GM18858 (cell line): ENCODE results near the gene ZDHHC6.
"Not testable (repeated sequence)": the region's sequence is repeated elsewhere in the genome, so short reads cannot be mapped to it uniquely, and the experiment has no call there.

Source experiments
- ATAC-seq: cut with Tn5 transposase; IDR thresholded peaks from one replicate; pipeline ENCODE4 v1.9.1; 2021; ENCODE audit not compliant: unreplicated experiment

Gene ZDHHC6

DNA sequence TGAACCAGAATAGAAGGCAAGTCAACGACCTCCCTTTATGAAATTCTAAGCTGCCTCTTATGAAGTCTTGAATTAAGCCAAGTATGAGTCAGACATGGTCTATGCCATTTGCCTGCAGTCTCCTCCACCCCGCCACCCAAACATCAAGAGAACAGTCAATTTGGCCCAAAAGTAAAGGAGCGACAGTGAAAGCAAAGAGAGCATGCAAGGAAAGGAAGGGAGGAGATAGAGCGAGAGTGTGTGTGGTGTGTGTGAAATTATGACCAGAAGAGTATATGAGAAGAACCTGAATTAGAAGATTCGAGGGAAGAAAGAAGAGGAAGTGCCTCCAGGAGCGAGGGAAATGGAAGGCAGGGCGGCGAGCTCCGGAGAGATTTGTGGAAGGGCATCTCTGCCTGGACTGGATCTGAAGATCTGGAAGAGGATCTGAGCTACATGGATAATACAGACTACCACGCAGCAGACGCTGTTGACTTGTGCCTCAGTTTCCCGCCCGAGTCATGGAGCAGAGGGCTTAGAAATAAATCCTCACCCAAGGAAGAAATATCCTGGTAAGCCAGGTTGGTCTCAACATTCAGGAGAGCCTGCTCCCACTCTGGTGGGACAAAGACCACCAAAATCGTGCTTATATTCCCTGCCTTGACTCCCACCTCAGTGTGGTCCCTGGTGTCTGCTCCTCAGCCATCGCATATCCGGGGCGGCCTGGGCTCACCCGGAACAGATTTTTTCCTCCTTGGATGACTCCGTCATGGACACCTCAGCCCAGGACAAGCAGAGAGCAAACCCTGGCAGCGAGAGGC, 459 bp downstream of the ZDHHC6 start:
- no peak for ATAC-seq

DNA sequence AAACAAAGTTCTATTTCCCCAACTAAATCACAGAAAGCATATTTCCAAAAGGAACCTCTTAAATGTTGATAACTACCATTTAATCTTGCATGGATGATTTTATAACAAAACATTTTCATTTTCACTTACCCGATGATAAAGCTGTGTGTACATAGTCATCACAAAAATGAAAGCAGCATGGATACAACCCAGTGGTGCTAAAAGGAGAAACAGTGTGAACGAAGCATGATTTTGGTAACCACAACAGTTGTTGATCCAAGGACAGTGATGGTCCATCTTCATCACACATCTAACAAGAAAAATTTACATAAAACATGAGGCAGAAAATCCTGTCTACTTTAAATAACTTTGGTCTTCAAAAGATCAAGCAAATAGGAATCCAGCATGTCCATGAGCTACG, 4.7 kb downstream of the ZDHHC6 start:
- peak; percentile 35 for ATAC-seq

DNA sequence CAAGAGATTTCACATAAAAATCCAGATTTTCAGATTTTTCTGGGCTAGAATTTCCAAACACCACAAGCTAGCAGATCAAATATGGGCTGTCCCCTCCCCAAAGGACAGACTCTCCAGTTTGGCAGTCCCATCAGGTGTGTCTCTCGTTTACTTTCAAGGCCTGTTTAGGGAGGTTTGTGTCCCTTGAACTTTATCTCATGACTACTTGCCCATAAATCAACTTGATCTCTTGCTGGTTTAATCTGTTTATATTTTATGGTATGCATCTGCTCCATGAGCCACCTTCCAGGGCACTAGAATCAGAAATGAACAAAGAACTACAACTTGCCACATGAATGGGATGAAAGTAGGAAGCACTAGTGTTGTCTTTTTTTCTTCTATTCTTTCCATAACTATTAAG, 5.2 kb downstream of the ZDHHC6 start:
- no peak for ATAC-seq

DNA sequence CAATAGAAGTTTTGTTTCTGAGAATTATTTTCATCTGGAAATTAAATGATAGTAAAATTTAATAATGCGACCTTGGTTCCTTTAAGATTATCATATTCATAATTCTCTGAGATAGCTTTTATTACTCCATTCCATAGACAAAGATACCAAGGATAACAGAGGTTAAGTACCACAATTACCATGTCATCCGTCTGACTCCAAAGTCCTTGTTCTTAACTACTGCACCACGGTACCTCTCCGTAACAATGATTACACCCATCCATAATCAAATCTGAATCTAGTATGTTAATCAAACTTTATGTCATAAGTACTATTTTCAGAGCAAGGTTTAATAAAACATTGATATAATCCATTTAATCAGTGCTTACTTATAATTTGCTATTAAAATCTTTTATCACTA, 8.4 kb downstream of the ZDHHC6 start:
- ATAC-seq = no peak

DNA sequence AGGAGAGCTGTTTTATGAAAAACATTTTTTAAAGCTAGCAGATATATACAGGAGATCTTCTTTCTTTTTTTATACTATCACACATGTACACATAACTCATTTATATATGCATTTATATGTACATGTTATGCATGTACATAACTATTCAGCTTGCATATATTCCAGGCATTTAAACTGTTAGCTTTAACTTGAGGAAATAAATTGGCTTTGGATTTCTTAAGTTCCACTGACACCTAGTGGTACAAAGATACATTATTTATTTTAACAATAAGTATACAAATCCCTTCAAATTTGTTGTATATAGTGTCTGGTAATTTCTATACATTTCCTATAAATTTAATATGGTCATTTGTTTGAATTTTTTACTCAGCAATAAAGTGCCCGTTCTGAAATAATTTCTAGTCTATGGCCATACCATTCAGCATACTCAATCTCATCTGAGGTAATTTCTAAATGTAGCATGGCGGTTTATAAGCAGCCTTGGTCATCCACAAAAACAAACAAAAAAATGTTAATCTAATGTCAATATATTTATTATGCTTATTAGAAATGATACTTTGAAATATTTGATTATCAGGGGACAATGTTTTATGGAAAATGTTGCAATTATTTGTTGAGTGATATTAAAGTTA, 11.6 kb downstream of the ZDHHC6 start:
- no peak for ATAC-seq

DNA sequence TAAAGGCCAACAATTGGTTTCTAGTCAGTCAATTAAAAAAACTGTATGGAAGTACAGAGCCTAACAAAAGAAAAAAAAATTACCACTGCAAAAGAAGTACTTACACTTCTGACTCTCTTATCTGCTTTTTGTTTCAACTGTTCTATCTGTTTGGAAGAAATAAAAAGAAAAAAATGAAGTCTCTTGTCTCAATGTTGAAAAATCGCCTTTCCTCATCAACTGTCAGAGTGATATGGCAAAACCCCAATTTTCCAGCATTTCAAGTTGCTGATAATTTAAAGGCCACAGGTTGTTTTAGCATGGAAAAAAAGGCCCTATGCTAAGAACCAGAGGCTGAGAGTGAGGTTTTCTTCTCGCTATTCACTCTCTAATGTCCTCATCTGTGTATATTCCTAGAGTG, 13.6 kb downstream of the ZDHHC6 start:
- no peak for ATAC-seq

DNA sequence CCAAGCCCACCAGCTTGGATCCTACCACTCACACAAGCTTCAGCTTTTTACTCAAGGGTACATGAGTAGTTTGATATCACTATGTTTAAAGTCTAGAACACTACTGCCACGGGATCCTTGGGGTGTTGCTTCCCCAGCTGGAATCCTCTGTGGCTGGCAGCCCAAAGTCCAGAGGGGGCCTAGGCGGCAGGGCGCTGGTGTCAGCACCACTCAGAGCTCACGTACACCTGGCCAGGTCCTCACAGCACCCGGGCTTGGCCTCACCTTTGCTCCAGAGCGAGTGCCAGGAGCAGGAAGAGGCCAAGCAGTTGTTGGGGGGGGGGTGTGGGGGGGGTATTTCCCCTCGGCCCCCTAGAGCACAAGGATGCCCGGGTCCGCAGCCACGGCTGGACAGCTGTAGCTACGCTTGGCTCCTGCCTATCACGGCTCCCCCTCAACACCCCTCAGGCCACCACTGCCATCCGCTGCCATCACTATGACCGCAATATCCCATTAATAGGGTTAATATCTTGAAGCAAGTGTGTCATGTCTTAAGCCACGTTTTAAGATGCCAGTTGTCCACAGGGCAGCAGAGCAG, 17.0 kb downstream of the ZDHHC6 start:
- ATAC-seq = no peak

DNA sequence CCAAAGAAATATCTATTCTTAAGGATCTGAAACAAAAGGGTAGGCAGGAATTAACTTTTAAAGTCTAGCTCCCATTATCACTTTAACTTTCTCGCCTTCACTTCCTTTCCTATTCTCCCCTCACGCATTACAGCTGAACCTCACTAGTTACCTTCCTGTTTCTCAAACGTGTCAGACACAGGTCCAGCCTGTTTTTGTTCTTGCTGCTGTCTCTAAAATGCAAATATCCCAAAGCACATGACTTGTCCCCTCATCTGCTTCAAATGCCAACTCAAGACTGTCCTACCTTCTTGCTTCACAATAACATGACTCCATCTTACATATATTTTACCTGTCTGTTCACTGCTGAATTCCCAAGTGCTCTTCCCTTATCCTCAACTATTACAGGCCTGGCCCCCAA, 17.6 kb downstream of the ZDHHC6 start:
- ATAC-seq = no peak

DNA sequence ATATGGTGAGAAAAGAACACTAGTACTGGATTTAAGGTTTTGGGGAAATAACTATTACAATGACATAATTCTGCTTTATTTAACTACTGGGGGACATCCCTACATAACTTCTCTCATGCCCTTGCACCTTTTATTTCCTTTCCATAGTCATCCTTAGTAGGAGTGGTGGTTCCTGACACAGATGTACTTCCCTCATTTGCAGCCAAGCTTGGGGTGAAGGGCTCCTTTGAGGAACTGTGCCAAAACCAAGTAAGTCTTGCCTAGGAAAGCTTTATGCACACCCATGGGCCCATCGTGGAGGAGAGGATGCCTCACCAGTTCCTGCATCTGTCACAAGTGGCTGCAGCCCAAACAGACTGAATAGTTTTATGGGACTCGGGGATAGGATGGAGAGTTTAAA, 20.6 kb downstream of the ZDHHC6 start:
- no peak for ATAC-seq

DNA sequence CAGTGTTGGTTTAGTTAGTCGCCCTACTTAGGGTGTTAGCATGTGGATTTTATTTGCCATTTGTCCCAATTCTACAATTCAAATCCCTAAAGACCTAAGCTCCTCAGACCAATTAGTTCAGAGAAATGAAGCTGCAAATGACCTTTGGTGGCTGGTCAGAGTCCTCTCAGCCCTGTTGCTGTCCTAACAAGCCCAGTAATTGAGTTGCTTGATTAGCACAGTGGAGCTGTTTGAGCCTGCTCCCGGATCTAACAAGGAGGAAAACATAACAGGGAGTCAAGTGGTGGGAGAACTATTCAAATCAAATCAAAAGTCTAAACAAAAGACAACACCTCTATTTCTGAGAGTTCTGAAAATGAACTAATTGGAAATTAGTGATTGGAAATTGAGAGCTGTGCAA, 22.1 kb downstream of the ZDHHC6 start:
- ATAC-seq = no peak

DNA sequence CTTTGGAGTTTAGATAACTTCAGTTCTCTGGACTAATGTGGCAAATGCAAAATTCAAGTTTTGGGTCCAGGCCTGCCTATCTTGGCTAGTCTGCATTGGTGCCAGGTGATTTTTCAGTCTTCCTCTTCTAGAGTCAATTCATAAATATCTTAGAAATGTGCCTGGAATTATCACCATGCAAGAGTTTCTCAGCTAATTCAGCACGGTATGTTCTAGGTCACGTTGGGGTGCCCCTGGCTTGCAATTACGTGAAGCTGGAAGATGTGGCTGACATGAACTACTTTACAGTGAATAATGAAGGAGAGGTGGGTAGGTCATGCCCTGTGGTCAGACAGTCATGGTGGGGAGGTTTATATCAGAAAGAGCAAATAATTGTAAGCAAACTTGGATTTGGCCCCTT, 25.0 kb downstream of the ZDHHC6 start:
- ATAC-seq = no peak

DNA sequence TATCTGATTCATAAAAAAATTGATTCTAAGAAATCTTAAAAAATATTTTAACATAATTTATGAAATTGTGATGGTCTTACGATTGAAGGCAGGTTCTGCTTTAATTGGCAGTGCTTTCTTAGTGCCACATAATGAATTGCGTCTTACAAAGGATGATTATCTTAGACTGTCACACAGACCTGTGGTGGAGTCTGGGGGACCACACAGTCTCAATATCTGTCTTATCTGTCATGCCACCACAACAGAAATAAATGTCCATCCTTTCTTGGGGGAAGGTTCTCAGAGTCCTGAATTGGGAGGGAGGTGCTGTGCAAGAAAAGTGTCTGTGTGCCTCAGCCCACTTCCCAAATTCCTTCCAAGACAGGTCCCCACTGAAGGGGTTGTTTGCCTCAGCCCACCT, 34.0 kb downstream of the ZDHHC6 start:
- ATAC-seq = no peak

DNA sequence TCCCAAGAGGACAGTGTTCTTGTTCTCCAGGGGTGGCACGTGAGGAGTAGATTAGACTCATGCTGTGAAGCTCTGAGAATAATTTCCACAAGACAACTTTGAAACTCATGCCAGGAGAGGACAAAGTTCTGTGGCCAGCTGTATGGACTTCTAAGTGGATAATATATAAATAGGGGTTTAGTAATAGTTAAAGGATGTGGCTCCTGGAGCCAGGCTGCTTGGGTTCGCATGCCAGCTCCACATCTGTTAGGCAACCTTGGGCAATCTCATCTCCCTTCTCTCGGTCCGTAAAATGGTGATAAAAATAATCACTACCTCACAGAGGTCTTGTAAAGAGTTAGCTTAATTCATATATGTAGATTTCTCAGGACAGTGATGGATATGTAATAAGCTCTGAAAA, 37.0 kb downstream of the ZDHHC6 start:
- ATAC-seq = no peak

DNA sequence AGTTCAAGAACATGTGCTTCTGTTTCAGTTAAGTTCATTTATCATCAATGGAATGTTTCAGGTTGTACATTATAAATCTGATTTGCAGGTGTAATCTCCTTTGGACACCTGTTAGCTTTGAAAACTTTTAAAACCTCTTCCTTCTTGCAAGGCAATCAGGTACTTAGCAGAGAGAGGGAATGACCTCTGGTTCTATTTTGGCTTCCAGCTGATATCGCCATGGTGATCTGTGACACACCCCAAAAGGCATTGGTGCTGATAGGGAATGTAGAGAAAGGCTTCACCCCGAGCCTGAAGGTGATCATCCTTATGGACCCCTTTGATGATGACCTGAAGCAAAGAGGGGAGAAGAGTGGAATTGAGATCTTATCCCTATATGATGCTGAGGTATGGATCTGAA, 37.4 kb downstream of the ZDHHC6 start:
- ATAC-seq = no peak

DNA sequence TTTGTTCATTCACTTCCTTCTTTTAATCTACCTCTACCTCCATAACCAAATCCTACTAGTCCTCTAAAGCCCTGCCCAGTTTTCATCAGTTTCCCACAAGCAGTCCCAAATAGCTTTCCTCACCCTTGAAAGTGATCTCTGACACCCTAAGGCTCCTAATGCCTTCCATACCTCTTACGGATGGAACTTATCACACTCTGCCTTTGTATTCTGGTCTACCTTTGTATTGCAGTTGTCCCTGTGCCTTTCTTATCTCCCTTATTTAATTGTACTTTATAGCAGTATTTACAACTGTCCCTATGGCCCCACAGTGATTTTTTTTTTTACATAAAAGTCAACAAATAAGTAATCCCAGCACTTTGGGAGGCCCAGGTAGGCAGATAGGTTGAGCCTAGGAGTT, 39.0 kb downstream of the ZDHHC6 start:
- no peak for ATAC-seq

DNA sequence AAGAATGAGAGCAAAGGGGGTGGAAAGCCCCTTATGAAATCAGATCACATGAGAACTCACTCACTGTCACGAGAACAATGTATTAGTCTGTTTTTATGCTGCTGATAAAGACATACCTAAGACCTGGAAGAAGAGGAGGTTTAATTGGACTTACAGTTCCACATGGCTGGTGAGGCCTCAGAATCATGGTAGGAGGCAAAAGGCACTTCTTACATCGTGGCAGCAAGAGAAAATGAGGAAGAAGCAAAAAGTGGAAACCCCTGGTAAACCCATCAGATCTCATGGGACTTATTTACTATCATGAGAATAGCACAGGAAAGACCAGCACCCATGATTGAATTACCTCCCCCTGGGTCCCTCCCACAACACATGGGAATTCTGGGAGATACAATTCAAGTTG, 39.9 kb downstream of the ZDHHC6 start:
- not testable (repeated sequence) for ATAC-seq

DNA sequence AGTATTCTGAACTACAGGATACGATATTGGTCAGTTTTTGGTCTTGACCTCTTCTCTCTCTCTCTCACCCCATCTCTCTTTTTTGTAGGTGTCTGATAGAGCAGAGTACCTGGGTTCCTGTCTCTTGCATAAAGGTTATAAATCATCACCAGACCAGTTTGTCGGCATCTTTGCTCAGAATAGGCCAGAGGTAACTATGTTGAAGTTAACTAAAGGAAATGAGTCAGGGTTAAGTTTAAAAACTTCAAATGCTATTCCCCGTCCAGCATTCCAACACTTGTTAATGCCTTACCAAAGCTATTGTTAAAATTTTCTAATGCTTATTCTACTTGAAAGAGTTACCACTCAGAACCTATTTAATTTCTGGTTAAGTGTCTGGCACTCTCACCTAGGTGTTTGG, 42.1 kb downstream of the ZDHHC6 start:
- no peak for ATAC-seq

DNA sequence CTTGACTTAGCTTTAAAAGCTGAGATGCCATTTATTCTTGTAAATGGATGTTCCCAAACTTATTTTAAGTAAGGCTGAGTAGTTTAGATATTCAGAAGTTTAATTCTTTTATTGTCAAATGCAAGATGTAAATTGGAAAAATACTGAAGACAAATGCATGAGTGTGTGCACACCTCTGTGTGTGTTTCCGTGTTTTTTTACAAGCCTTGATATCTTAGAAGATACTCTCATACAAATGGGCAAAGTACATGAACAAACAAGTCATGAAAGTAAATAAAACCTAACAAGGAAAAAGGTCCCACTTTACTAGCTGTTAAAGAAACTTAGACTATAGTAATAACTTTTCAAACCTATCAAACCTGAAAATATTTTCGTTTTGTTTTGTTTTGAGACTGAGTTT, 43.8 kb downstream of the ZDHHC6 start:
- ATAC-seq = no peak

DNA sequence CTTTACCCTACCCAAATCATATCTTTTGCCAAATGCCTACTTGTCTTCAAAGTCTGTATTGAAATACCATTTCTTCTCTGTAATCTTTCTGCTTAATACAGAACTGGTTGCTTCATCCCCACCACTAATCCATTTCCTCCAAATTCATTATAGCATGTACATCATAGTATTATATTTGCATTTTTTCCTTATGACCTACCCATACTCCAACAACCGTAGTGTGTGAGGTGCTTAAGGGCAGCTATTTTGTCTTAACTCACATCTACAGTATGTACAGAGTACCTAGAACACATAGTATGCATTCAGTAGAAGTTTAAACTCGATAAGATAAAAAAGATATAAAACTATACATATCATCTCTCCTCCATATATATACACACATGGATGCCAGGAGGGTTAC, 49.1 kb downstream of the ZDHHC6 start:
- no peak for ATAC-seq

DNA sequence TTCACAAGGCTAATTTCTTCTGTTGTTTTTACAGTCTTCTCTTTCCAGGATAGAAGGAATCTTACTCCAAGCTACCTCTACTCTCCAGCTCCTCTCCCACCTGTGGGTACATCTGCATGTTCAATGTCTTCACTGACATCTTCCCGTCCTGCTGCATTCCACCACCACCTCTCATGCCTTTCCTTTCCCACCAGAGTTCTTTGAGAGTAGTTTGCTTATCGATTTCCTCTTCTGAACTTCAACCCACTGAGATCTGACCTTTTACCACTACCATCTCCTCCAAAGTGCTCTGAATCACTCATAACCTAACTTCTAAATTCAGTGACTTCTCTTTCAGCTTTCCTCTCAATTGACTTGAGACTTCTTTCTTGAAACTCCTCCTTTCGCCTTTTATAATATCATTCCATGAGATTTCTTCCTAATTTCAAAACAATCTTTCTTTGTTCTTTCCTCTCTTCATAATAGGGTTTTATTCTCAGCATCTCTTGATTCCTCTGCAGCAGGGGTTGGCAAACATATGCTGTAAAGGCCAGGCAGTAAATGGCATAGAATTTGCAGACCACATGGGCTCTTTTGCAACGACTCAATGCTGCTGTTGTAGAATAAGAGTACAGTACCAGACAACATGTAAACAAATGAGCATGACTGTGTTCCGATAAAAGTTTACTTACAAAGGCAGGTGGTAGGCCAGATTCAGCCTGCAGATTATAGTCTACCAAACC, 50.7 kb downstream of the ZDHHC6 start:
- ATAC-seq = no peak

DNA sequence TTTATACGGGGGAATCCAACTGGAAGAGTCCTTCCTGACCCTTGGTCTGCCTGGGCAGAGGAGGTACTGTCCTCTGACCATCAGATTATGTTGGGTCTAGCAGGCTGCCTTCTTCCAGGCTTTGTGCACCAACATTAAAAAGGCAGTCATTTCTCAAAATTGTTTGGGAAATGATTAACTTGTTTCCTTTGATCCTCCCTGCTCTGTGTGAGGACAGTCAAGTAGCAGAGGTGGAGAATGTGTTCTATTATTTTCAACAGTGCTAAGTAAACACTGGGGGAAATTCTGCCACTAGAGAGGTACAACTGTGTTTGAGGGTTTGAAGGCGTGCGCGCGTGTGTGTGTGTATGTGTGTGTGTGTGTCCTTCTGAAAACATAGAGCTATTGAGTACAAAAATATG, 52.2 kb downstream of the ZDHHC6 start:
- ATAC-seq = no peak

DNA sequence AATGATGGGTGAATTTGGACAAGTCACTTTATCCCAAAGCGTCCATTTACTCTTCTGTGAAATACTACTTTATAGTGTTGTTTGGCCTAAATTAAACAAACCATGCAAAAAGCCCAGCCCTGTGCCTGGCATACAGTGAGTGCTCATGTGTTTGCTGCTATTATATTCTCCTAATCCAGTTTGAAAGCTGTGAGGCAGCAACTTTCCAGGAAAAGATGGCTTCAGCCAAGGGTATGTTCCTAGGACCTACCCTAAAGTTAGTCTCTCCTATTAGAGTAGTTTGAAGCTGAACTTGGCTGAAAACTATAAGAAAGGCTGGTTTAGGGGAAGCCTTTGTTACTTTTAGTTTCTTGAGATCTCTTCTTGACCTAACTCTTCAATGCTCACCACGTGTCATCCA, 52.9 kb downstream of the ZDHHC6 start:
- ATAC-seq = no peak
